Sigmoid colon (tissue), 7 donors: ENCODE measurements around the gene IL19. TPM values are rescaled to one million over a fixed set of nuclear protein-coding genes. Genes with fewer than 3 reads are reported as not detected.
"Not testable (repeated sequence)": the region's sequence is repeated elsewhere in the genome, so short reads cannot be mapped to it uniquely, and the experiment has no call there.

Experiments used
- DNase-seq: peaks from one replicate; pipeline ENCODE4 v3.0.0-alpha.2; 2019
- H3K27ac ChIP-seq, 4 donors: fragments of 200-600 bp; sonication (generic); one replicate each; pipeline ENCODE4 v1.5.1; 2016 to 2019; ENCODE audit warnings: mild to moderate bottlenecking in 1 of 4
- H3K27me3 ChIP-seq, 3 donors: fragments of 200-600 bp; sonication (generic); one replicate each; pipeline ENCODE4 v1.5.1; 2019; ENCODE audit warnings: mild to moderate bottlenecking in 1 of 3
- H3K36me3 ChIP-seq, 4 donors: fragments of 200-600 bp; sonication (generic); one replicate each; pipeline ENCODE4 v1.5.1; 2016 to 2019
- H3K4me1 ChIP-seq, 4 donors: fragments of 200-600 bp; sonication (generic); one replicate each; pipeline ENCODE4 v1.5.1; 2017 to 2019
- H3K4me3 ChIP-seq, 4 donors: fragments of 200-600 bp; sonication (generic); one replicate each; pipeline ENCODE4 v1.5.1; 2017 to 2019; ENCODE audit warnings: mild to moderate bottlenecking in 2 of 4, moderate library complexity in 1 of 4
- H3K9me3 ChIP-seq, 4 donors: fragments of 200-600 bp in 3 of 4; sonication (generic) in 3 of 4; one replicate each; pipeline versions ENCODE4 v1.5.1 to v1.6.1; 2013 to 2019
- CTCF ChIP-seq, 4 experiments: fragments of 450-650 bp in 3 of 4; fragments of 200-600 bp in 1 of 4; IDR thresholded peaks; one replicate each; pipeline ENCODE4 v1.5.1; 2016 to 2019; ENCODE audit warnings: antibody characterized with exemption in 4 of 4, mild to moderate bottlenecking in 3 of 4, moderate library complexity in 2 of 4
- EP300 ChIP-seq, 4 donors: sonication (generic); formaldehyde crosslinking; IDR thresholded peaks; one replicate each; pipeline ENCODE4 v1.6.1; 2017; ENCODE audit warnings: antibody characterized with exemption in 4 of 4
- POLR2A ChIP-seq, 2 donors: fragments of 450-650 bp; IDR thresholded peaks; one replicate each; pipeline ENCODE4 v1.6.1; 2016; ENCODE audit warnings: antibody characterized with exemption in 2 of 2, mild to moderate bottlenecking in 2 of 2, moderate library complexity in 2 of 2
- POLR2AphosphoS5 ChIP-seq, 4 donors: sonication (generic); formaldehyde crosslinking; IDR thresholded peaks; one replicate each; pipeline ENCODE4 v1.6.1; 2017; ENCODE audit warnings: antibody characterized with exemption in 4 of 4
- WGBS, 2 donors: extraction: QIAGEN DNeasy Blood & Tissue Kit; methylation state at CpG; one replicate each; pipeline ENCODE4 v1.1.7; 2013; 5-methylcytosine and 5-hydroxymethylcytosine counted together
- intact Hi-C: fragments of 100-400 bp; cut with DNase I; formaldehyde crosslinking; loops from one replicate; pipeline ENCODE4 v1.15.1; 2023
- polyA plus RNA-seq, 3 donors: library from polyadenylated mRNA; stranded (reverse); fragments of 200-250 nt; gene quantifications; one replicate each; pipeline ENCODE4 v1.2.3, GENCODE V29; 2013
- total RNA-seq, 4 donors: library from RNA; depleted of rRNA; stranded (reverse); fragments of >200 nt; gene quantifications; one replicate each; pipeline ENCODE4 v1.1.0, GENCODE V29; 2016
- donor health status: healthy with polysubstance abuse.
- donor health status: Bipolar disorder and iron deficiency.
- donor health status: healthy.

Gene IL19
- total and polyA plus RNA-seq, 7 donors: 0.10 TPM; not detected in 6

GRCh38 chr1:206774093-206774492, 3.5 kb downstream of the IL19 start:
- no peak overlapping the region for H3K27ac ChIP-seq
- no peaks in the 10 kb centered on the region for H3K9me3 ChIP-seq
- no peaks in the 10 kb centered on the region for H3K36me3 ChIP-seq
- no peaks in the 10 kb centered on the region for H3K4me1 ChIP-seq
- intact Hi-C loops: no loop called here
- WGBS, 2 donors: 61 to 63% methylated on average over 3 of the region's 3 CpGs
- H3K4me3 ChIP-seq: no peak overlapping the region
- TF ChIP-seq POLR2AphosphoS5 (IDR thresholded peaks at IDR 0.05) (no peak), CTCF (IDR thresholded peaks at IDR 0.05) (no peak), EP300 (IDR thresholded peaks at IDR 0.05) (no peak), POLR2A (IDR thresholded peaks at IDR 0.05) (no peak)
- H3K27me3 ChIP-seq: peaks cover 0 to 4% (median 0%) of the 10 kb centered on the region in 3 donors
- no peak for DNase-seq

DNA sequence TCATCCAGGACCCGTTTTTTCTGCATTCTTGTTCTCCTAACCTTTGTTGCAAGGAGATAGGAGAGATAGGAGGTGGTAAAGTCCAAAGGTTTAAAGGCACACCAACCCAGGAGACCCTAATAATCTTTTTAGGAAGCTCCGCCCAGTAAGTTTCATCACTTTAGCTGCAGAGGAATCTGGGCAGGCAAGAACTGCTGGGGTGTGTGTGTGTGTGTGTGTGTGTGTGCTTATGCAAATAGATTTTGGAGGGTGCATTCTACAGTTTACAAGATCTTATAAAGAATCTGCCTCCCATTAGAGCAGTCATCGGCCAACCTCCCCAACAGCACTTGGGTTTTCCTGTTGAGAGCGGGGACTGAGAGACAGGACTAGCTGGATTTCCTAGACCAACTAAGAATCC, 5.7 kb downstream of the IL19 start:
- Histone ChIP-seq H3K36me3 (no peaks in the 10 kb centered on the region), H3K27ac (no peak overlapping the region), H3K9me3 (no peaks in the 10 kb centered on the region), H3K4me1 (no peaks in the 10 kb centered on the region), H3K4me3 (no peak overlapping the region), H3K27me3 (peaks cover 0 to 4% (median 0%) of the 10 kb centered on the region in 3 donors)
- intact Hi-C loops: no loop called here
- DNase-seq: no peak
- WGBS, 2 donors: 52 to 71% methylated on average over 4 of the region's 4 CpGs
- TF ChIP-seq POLR2AphosphoS5 (IDR thresholded peaks at IDR 0.05) (no peak), EP300 (IDR thresholded peaks at IDR 0.05) (no peak), CTCF (IDR thresholded peaks at IDR 0.05) (no peak)

DNA sequence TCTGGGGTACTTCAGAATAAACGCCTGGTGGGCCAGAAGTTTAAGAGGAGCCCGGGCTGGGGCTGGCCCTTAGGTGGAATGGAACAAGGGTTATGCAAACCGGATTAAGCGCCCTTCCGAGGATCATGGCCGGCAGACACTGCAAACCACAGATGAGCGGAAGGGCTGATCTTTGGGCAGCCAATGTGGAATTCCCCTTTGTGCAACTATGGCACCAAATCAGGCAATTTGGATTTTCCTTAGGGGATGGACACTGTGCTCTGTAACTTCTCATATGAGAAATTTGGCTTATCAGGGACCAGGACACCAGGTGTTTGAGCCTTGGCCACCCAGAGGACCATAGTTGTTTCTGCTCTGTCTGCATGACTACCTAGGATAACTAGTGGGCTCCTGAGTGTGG, 7.5 kb downstream of the IL19 start:
- no peak overlapping the region for H3K27ac ChIP-seq
- H3K27me3 ChIP-seq: peaks cover 0 to 4% (median 0%) of the 10 kb centered on the region in 3 donors
- no peak overlapping the region for H3K4me3 ChIP-seq
- intact Hi-C loops: no loop called here
- whole genome bisulfite sequencing, 2 donors: 89 to 94% methylated on average over 7 of the region's 7 CpGs
- H3K9me3 ChIP-seq: no peaks in the 10 kb centered on the region
- H3K36me3 ChIP-seq: no peaks in the 10 kb centered on the region
- DNase-seq: no peak
- TF ChIP-seq POLR2AphosphoS5 (IDR thresholded peaks at IDR 0.05) (no peak), EP300 (IDR thresholded peaks at IDR 0.05) (no peak), POLR2A (IDR thresholded peaks at IDR 0.05) (no peak), CTCF (IDR thresholded peaks at IDR 0.05) (no peak)
- H3K4me1 ChIP-seq: no peaks in the 10 kb centered on the region

GRCh38 chr1:206778911-206779310, 8.3 kb downstream of the IL19 start:
- WGBS, 2 donors: 61 to 76% methylated on average over 6 of the region's 6 CpGs
- intact Hi-C loops, H3K27me3 ChIP-seq, H3K27ac ChIP-seq, H3K9me3 ChIP-seq, H3K4me3 ChIP-seq, H3K36me3 ChIP-seq, DNase-seq, H3K4me1 ChIP-seq: not testable (repeated sequence)

- Histone ChIP-seq H3K9me3 (no peaks in the 10 kb centered on the region), H3K27me3 (no peaks in the 10 kb centered on the region), H3K4me1 (no peaks in the 10 kb centered on the region), H3K4me3 (no peak overlapping the region), H3K36me3 (no peaks in the 10 kb centered on the region), H3K27ac (no peak overlapping the region)
- TF ChIP-seq EP300 (IDR thresholded peaks at IDR 0.05): no peak
- TF ChIP-seq CTCF (IDR thresholded peaks at IDR 0.05): no peak
- no peak for TF ChIP-seq POLR2AphosphoS5 (IDR thresholded peaks at IDR 0.05)
- TF ChIP-seq POLR2A (IDR thresholded peaks at IDR 0.05): no peak
- 58 to 63% methylated on average over 2 of the region's 2 CpGs for WGBS, 2 donors
- intact Hi-C loops: no loop called here
- DNase-seq: no peak
Measured at GRCh38 chr1:206779638-206780037, 9.1 kb downstream of the IL19 start.
